ENCODE results near the gene ELSPBP1. TPM values are rescaled to one million over a fixed set of nuclear protein-coding genes. Genes with fewer than 3 reads are reported as not detected.

Gene ELSPBP1
- total RNA-seq, 1 experiment from 2014 or later: 0.47 TPM

- no TSS peak for BruUV-seq (replicated peaks)
- no peak for DNase-seq (ENCODE audit: low spot score)
- H3K36me3 ChIP-seq (ENCODE audit: insufficient read depth, low read length, poor library complexity, severe bottlenecking): no peaks in the 10 kb centered on the region
- ChIA-PET POLR2A (ENCODE audit: low non-redundant PET) (no interaction called here), CTCF (no interaction called here)
- no peaks in the 10 kb centered on the region for H3K4me1 ChIP-seq (ENCODE audit: insufficient read depth, low read length, poor library complexity, severe bottlenecking)
- H3K9me3 ChIP-seq (ENCODE audit: low read depth, low read length, poor library complexity, severe bottlenecking): no peaks in the 10 kb centered on the region
- no peaks in the 10 kb centered on the region for H3K27me3 ChIP-seq (replicated peaks; ENCODE audit: insufficient read depth, low read depth, low read length, poor library complexity)
- intact Hi-C loops (cut with micrococcal nuclease; ENCODE audit: unreplicated experiment): no loop called here
- no peak for TF ChIP-seq CTCF (conservative IDR thresholded peaks at IDR 0.05; ENCODE audit: low read depth, low read length)
- no peak for TF ChIP-seq EZH2 (IDR thresholded peaks at IDR 0.05; ENCODE audit: borderline replicate concordance, low read depth, low read length, poor library complexity, severe bottlenecking)
- H3K27ac ChIP-seq (ENCODE audit: low read depth, low read length, poor library complexity, severe bottlenecking): no peak overlapping the region
- no peak overlapping the region for H3K4me3 ChIP-seq (ENCODE audit: low read depth, low read length, poor library complexity, severe bottlenecking)
Measured at GRCh38 chr19:48044561-48044960, 50.1 kb downstream of the ELSPBP1 start.

DNA sequence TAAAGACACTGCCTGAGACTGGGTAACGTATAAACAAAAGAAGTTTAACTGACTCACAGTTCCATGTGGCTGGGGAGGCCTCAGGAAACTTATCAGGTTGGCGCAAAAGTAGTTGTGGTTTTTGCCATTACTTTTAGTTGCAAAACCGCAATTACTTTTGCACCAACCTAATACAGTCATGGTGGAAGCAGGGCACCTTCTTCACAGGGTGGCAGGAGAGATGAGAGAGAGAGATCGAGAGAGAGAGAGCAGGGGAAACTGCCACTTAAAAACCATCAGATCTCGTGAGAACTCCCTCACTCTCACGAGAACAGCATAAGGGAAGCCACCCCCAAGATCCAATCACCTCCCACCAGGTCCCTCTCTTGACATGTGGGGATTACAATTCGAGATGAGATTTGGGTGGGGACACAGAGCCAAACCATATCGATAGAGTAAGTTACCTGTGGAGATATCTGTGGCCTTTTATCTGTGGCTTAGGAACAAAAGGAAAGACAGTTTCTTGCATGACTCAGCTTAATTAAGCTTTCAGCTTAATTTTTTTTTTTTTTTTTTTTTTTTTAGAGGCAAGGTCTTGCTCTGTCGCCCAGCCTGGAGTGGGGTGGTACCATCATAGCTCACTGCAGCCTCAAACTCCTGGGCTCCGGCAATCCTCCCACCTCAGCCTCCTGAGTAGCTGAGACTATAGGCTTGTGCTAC lies 57.1 kb downstream of the ELSPBP1 start:
- TF ChIP-seq CTCF (conservative IDR thresholded peaks at IDR 0.05; ENCODE audit: low read depth, low read length) (no peak), EZH2 (IDR thresholded peaks at IDR 0.05; ENCODE audit: borderline replicate concordance, low read depth, low read length, poor library complexity, severe bottlenecking) (no peak)
- no peaks in the 10 kb centered on the region for H3K9me3 ChIP-seq (ENCODE audit: low read depth, low read length, poor library complexity, severe bottlenecking)
- H3K27ac ChIP-seq (ENCODE audit: low read depth, low read length, poor library complexity, severe bottlenecking): no peak overlapping the region
- H3K36me3 ChIP-seq (ENCODE audit: insufficient read depth, low read length, poor library complexity, severe bottlenecking): no peaks in the 10 kb centered on the region
- no peaks in the 10 kb centered on the region for H3K27me3 ChIP-seq (replicated peaks; ENCODE audit: insufficient read depth, low read depth, low read length, poor library complexity)
- ChIA-PET CTCF (interaction anchor here (0.6 kb wide), 1 partner anchor 211 kb away, joined by 4 read pairs; no protein-coding TSS in a partner anchor), POLR2A (ENCODE audit: low non-redundant PET) (no interaction called here)
- BruUV-seq (replicated peaks): no TSS peak
- no peak for DNase-seq (ENCODE audit: low spot score)
- H3K4me1 ChIP-seq (ENCODE audit: insufficient read depth, low read length, poor library complexity, severe bottlenecking): no peaks in the 10 kb centered on the region
- H3K4me3 ChIP-seq (ENCODE audit: low read depth, low read length, poor library complexity, severe bottlenecking): no peak overlapping the region
- intact Hi-C loops (cut with micrococcal nuclease; ENCODE audit: unreplicated experiment): no loop called here

- no TSS peak for BruUV-seq (replicated peaks)
- POLR2A ChIA-PET (ENCODE audit: low non-redundant PET): no interaction called here
- TF ChIP-seq CTCF (conservative IDR thresholded peaks at IDR 0.05; ENCODE audit: low read depth, low read length): no peak
- TF ChIP-seq EZH2 (IDR thresholded peaks at IDR 0.05; ENCODE audit: borderline replicate concordance, low read depth, low read length, poor library complexity, severe bottlenecking): no peak
- CTCF ChIA-PET: no interaction called here
- Histone ChIP-seq H3K27ac (ENCODE audit: low read depth, low read length, poor library complexity, severe bottlenecking) (no peak overlapping the region), H3K4me3 (ENCODE audit: low read depth, low read length, poor library complexity, severe bottlenecking) (no peak overlapping the region), H3K36me3 (ENCODE audit: insufficient read depth, low read length, poor library complexity, severe bottlenecking) (no peaks in the 10 kb centered on the region), H3K9me3 (ENCODE audit: low read depth, low read length, poor library complexity, severe bottlenecking) (no peaks in the 10 kb centered on the region), H3K4me1 (ENCODE audit: insufficient read depth, low read length, poor library complexity, severe bottlenecking) (no peaks in the 10 kb centered on the region), H3K27me3 (replicated peaks; ENCODE audit: insufficient read depth, low read depth, low read length, poor library complexity) (no peaks in the 10 kb centered on the region)
- no peak for DNase-seq (ENCODE audit: low spot score)
- intact Hi-C loops (cut with micrococcal nuclease; ENCODE audit: unreplicated experiment): no loop called here
Measured at GRCh38 chr19:48053076-48053475, 58.6 kb downstream of the ELSPBP1 start.

All from A673 (cell line).